ENCODE data around the gene SCCPDH. TPM values are rescaled to one million over a fixed set of nuclear protein-coding genes. Genes with fewer than 3 reads are reported as not detected.

SCCPDH gene
- total and polyA plus RNA-seq, 4 donors, result 52.1 to 84.3 (median 78.5) TPM

DNA sequence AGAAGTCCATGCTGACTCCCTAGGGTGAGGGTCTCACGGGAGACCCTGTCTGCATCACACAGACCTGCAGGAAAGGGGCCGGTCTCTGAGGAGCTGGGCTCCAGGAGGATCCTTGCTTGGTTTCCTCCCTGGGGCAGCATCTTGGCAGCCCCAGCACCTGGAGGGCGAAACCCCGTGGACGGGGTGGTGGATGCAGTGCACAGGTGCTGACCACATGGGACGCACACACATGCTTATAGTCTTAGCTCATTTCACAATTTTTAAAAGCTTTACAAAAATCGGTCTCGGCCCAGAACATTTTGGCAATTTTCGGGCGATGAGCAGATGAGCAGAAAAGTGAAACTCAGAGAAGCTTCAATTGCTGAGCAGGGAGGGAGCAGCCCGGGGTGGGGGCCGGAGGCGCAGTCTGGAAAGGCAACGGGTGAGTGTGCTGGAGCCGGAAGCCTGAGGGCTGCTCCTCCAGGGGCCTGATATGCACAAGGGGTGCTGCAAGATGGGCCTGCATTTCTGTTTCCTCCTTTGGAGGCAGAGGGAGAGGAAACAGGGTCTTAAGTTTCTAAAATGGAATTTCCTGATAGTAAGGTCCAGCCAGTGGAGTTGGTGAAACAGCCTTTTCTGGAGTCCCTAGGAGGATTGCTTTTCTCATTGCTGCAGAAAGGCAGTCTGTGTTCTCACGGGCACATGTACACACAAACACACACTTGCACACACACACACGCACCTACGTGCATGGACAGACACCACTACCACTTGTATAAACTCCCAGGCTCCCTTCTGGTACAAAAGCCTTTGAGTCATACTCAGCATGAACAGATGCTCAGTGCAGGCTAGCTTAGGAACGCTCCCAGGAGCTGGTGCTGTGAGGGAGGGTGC, 60.6 kb downstream of the SCCPDH start:
- 60% methylated on average over 19 of the region's 19 CpGs for WGBS

DNA sequence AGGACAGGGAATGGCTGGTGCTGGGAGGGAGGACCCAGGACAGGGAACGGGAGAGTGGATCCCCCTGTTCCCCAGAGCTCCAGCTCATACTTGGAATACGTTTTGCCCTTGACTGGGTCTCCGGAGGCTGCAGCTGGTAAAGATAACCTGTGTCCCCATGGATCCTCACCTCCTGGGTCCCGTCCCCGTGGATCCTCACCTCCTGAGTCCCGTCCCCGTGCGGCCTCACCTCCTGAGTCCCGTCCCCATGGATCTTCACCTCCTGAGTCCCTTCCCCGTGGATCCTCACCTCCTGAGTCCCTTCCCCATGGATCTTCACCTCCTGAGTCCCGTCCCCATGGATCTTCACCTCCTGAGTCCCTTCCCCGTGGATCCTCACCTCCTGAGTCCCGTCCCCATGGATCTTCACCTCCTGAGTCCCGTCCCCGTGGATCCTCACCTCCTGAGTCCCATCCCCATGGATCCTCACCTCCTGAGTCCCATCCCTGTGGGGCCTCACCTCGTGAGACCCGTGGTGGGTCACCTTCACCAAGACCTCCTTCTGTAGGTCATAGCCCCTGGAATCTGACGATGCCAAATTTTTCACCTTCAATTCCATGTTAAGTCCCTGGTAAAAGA, 61.4 kb downstream of the SCCPDH start:
- no peak overlapping the region for H3K4me3 ChIP-seq (ENCODE audit: low read depth in 1 of 3, low read length in 3 of 3)
- no peaks in the 10 kb centered on the region for H3K27me3 ChIP-seq (ENCODE audit: control insufficient read depth in 4 of 4, insufficient read depth in 4 of 4, low read length in 3 of 4)
- peaks cover 0 to 11% (median 7%) of the 10 kb centered on the region in 4 donors for H3K4me1 ChIP-seq (ENCODE audit: control insufficient read depth in 4 of 4, insufficient read depth in 4 of 4, low read length in 3 of 4)
- H3K9me3 ChIP-seq (ENCODE audit: control insufficient read depth in 4 of 4, low read length in 3 of 4), result no peaks in the 10 kb centered on the region
- WGBS, result 81% methylated on average over 18 of the region's 18 CpGs
- no peak for TF ChIP-seq FOXA1 (IDR thresholded peaks at IDR 0.05)
- TF ChIP-seq RXRA (IDR thresholded peaks at IDR 0.05), result no peak
- no peak for TF ChIP-seq HNF4G (IDR thresholded peaks at IDR 0.05)
- TF ChIP-seq, protein P1, sequence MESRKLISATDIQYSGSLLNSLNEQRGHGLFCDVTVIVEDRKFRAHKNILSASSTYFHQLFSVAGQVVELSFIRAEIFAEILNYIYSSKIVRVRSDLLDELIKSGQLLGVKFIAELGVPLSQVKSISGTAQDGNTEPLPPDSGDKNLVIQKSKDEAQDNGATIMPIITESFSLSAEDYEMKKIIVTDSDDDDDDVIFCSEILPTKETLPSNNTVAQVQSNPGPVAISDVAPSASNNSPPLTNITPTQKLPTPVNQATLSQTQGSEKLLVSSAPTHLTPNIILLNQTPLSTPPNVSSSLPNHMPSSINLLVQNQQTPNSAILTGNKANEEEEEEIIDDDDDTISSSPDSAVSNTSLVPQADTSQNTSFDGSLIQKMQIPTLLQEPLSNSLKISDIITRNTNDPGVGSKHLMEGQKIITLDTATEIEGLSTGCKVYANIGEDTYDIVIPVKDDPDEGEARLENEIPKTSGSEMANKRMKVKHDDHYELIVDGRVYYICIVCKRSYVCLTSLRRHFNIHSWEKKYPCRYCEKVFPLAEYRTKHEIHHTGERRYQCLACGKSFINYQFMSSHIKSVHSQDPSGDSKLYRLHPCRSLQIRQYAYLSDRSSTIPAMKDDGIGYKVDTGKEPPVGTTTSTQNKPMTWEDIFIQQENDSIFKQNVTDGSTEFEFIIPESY (IDR thresholded peaks at IDR 0.05), result no peak
- TF ChIP-seq HNF4A (conservative IDR thresholded peaks at IDR 0.05), result no peak
- no peak for TF ChIP-seq GABPA (IDR thresholded peaks at IDR 0.05 in 1 of 2, conservative IDR thresholded peaks at IDR 0.05 in 1 of 2)
- TF ChIP-seq, protein P2, sequence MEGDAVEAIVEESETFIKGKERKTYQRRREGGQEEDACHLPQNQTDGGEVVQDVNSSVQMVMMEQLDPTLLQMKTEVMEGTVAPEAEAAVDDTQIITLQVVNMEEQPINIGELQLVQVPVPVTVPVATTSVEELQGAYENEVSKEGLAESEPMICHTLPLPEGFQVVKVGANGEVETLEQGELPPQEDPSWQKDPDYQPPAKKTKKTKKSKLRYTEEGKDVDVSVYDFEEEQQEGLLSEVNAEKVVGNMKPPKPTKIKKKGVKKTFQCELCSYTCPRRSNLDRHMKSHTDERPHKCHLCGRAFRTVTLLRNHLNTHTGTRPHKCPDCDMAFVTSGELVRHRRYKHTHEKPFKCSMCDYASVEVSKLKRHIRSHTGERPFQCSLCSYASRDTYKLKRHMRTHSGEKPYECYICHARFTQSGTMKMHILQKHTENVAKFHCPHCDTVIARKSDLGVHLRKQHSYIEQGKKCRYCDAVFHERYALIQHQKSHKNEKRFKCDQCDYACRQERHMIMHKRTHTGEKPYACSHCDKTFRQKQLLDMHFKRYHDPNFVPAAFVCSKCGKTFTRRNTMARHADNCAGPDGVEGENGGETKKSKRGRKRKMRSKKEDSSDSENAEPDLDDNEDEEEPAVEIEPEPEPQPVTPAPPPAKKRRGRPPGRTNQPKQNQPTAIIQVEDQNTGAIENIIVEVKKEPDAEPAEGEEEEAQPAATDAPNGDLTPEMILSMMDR (IDR thresholded peaks at IDR 0.05; ENCODE audit: low read depth, low read length, missing input control), result no peak
- no peak for TF ChIP-seq NR2F2 (IDR thresholded peaks at IDR 0.05)
- no peak for TF ChIP-seq SP1 (IDR thresholded peaks at IDR 0.05)
- TF ChIP-seq EGR1 (IDR thresholded peaks at IDR 0.05; ENCODE audit: low read depth in 2 of 2), result no peak
- no peak overlapping the region for H3K9ac ChIP-seq (ENCODE audit: low read depth in 1 of 2, low read length in 2 of 2)
- no peak for DNase-seq (ENCODE audit: low spot score)
- peaks cover 0 to 10% (median 2%) of the 10 kb centered on the region in 4 donors for H3K36me3 ChIP-seq (ENCODE audit: control insufficient read depth in 4 of 4, insufficient read depth in 3 of 4, low read depth in 1 of 4, low read length in 3 of 4)
- H3K27ac ChIP-seq (ENCODE audit: low read depth in 1 of 2, low read length in 2 of 2), result no peak overlapping the region

More for the DNA sequence above, 60.6 kb downstream of the SCCPDH start:
- H3K27me3 ChIP-seq (ENCODE audit: control insufficient read depth in 4 of 4, insufficient read depth in 4 of 4, low read length in 3 of 4), result no peaks in the 10 kb centered on the region
- H3K9ac ChIP-seq (ENCODE audit: low read depth in 1 of 2, low read length in 2 of 2), result no peak overlapping the region
- TF ChIP-seq, protein P3, sequence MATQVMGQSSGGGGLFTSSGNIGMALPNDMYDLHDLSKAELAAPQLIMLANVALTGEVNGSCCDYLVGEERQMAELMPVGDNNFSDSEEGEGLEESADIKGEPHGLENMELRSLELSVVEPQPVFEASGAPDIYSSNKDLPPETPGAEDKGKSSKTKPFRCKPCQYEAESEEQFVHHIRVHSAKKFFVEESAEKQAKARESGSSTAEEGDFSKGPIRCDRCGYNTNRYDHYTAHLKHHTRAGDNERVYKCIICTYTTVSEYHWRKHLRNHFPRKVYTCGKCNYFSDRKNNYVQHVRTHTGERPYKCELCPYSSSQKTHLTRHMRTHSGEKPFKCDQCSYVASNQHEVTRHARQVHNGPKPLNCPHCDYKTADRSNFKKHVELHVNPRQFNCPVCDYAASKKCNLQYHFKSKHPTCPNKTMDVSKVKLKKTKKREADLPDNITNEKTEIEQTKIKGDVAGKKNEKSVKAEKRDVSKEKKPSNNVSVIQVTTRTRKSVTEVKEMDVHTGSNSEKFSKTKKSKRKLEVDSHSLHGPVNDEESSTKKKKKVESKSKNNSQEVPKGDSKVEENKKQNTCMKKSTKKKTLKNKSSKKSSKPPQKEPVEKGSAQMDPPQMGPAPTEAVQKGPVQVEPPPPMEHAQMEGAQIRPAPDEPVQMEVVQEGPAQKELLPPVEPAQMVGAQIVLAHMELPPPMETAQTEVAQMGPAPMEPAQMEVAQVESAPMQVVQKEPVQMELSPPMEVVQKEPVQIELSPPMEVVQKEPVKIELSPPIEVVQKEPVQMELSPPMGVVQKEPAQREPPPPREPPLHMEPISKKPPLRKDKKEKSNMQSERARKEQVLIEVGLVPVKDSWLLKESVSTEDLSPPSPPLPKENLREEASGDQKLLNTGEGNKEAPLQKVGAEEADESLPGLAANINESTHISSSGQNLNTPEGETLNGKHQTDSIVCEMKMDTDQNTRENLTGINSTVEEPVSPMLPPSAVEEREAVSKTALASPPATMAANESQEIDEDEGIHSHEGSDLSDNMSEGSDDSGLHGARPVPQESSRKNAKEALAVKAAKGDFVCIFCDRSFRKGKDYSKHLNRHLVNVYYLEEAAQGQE (IDR thresholded peaks at IDR 0.05), result no peak
- TF ChIP-seq, protein P1 (IDR thresholded peaks at IDR 0.05), result no peak
- TF ChIP-seq JUND (IDR thresholded peaks at IDR 0.05) (no peak), EGR1 (IDR thresholded peaks at IDR 0.05; ENCODE audit: low read depth in 2 of 2) (no peak), FOXA2 (IDR thresholded peaks at IDR 0.05) (no peak), FOXA1 (IDR thresholded peaks at IDR 0.05) (no peak), TAF1 (conservative IDR thresholded peaks at IDR 0.05) (no peak), HNF4G (IDR thresholded peaks at IDR 0.05) (no peak), YY1 (IDR thresholded peaks at IDR 0.05) (no peak), RXRA (IDR thresholded peaks at IDR 0.05) (no peak)
- peaks cover 0 to 11% (median 7%) of the 10 kb centered on the region in 4 donors for H3K4me1 ChIP-seq (ENCODE audit: control insufficient read depth in 4 of 4, insufficient read depth in 4 of 4, low read length in 3 of 4)
- no peaks in the 10 kb centered on the region for H3K9me3 ChIP-seq (ENCODE audit: control insufficient read depth in 4 of 4, low read length in 3 of 4)
- peaks cover 0 to 16% (median 7%) of the 10 kb centered on the region in 4 donors for H3K36me3 ChIP-seq (ENCODE audit: control insufficient read depth in 4 of 4, insufficient read depth in 3 of 4, low read depth in 1 of 4, low read length in 3 of 4)
- H3K27ac ChIP-seq (ENCODE audit: low read depth in 1 of 2, low read length in 2 of 2), result no peak overlapping the region
- no peak overlapping the region for H3K4me3 ChIP-seq (ENCODE audit: low read depth in 1 of 3, low read length in 3 of 3)
- no peak for DNase-seq (ENCODE audit: low spot score)

All from liver (tissue), 9 donors.